HG03460 (cell line): ENCODE results near the gene TSC2.
"Not testable (repeated sequence)": the region's sequence is repeated elsewhere in the genome, so short reads cannot be mapped to it uniquely, and the experiment has no call there.

ENCODE experiments used
- ATAC-seq: cut with Tn5 transposase; IDR thresholded peaks from one replicate; pipeline ENCODE4 v1.9.1; 2021; ENCODE audit not compliant: unreplicated experiment

Gene TSC2

GRCh38 chr16:2009791-2010510 is 37.8 kb upstream of the TSC2 start, which contains the start of gene ZNF598:
ZNF598 (minus strand) TSS chr16:2009821.
- peak; percentile 59 for ATAC-seq

GRCh38 chr16:2011726-2012125 is 36.1 kb upstream of the TSC2 start:
- not testable (repeated sequence) for ATAC-seq

- no peak for ATAC-seq
Measured at GRCh38 chr16:2013527-2013926, 34.3 kb upstream of the TSC2 start.

GRCh38 chr16:2015117-2015946 is 32.5 kb upstream of the TSC2 start:
- ATAC-seq = no peak

GRCh38 chr16:2015947-2016208 is 31.9 kb upstream of the TSC2 start:
- no peak for ATAC-seq

GRCh38 chr16:2016407-2016922 is 31.3 kb upstream of the TSC2 start:
- ATAC-seq = no peak

- no peak for ATAC-seq
Measured at GRCh38 chr16:2019518-2019920, 28.3 kb upstream of the TSC2 start, which contains the start of gene NPW. NPW (plus strand) TSS chr16:2019785.

- ATAC-seq = no peak
Measured at GRCh38 chr16:2019921-2020831, 27.6 kb upstream of the TSC2 start.

GRCh38 chr16:2022723-2023091 is 25.1 kb upstream of the TSC2 start:
- peak; percentile 15 for ATAC-seq

- peak; percentile 69 for ATAC-seq
Measured at GRCh38 chr16:2023092-2024031, 24.4 kb upstream of the TSC2 start.

GRCh38 chr16:2024032-2024420 is 23.8 kb upstream of the TSC2 start:
- ATAC-seq = no peak

GRCh38 chr16:2025251-2025650 is 22.5 kb upstream of the TSC2 start:
- ATAC-seq = no peak

GRCh38 chr16:2025878-2026460 is 21.8 kb upstream of the TSC2 start:
- no peak for ATAC-seq

- no peak for ATAC-seq
Measured at GRCh38 chr16:2026461-2027023, 21.2 kb upstream of the TSC2 start, which contains the start of gene NHERF2. NHERF2 (plus strand) TSS chr16:2026902; CDS start chr16:2027006, 104 bp downstream.

GRCh38 chr16:2027024-2028010 is 20.5 kb upstream of the TSC2 start:
- no peak for ATAC-seq

GRCh38 chr16:2028146-2028545 is 19.6 kb upstream of the TSC2 start:
- no peak for ATAC-seq

GRCh38 chr16:2028620-2029220 is 19.1 kb upstream of the TSC2 start:
- ATAC-seq = no peak

GRCh38 chr16:2029350-2029749 is 18.4 kb upstream of the TSC2 start:
- no peak for ATAC-seq
